Adrenal gland (tissue), 12 donors: Measurements from ENCODE around the gene SLC39A7. TPM values are rescaled to one million over a fixed set of nuclear protein-coding genes. Genes with fewer than 3 reads are reported as not detected.
A peak's percentile ranks its signal among the peaks of the same experiment; 100 is the strongest.

Experiments
- DNase-seq, 7 donors: peaks; one replicate each; pipeline ENCODE4 v3.0.0-alpha.2; 2019 to 2020
- H3K27ac ChIP-seq, 5 donors: fragments of 200-600 bp; sonication (generic) in 4 of 5; 1 replicate in 3 of 5; 2 replicates in 2 of 5; pipeline versions ENCODE4 v1.5.1 to v1.8.0; 2016 to 2020; ENCODE audit warnings: mild to moderate bottlenecking in 1 of 5
- H3K27me3 ChIP-seq: fragments of 200-600 bp; 2 replicates; pipeline ENCODE4 v1.8.0; 2021
- H3K36me3 ChIP-seq, 2 donors: fragments of 200-600 bp; replicated peaks in 1 of 2; 1 replicate in 1 of 2; 2 replicates in 1 of 2; pipeline versions ENCODE4 v1.5.1 to v1.8.0; 2018 to 2022
- H3K4me1 ChIP-seq, 2 donors: fragments of 200-600 bp; replicated peaks in 1 of 2; 1 replicate in 1 of 2; 2 replicates in 1 of 2; pipeline versions ENCODE4 v1.5.1 to v1.8.0; 2018 to 2021
- H3K4me3 ChIP-seq, 4 donors: fragments of 200-600 bp; sonication (generic) in 3 of 4; one replicate each; pipeline ENCODE4 v1.5.1; 2016 to 2018
- H3K9me3 ChIP-seq, 3 donors: fragments of 200-600 bp; sonication (generic) in 1 of 3; replicated peaks in 1 of 3; 1 replicate in 2 of 3; 2 replicates in 1 of 3; pipeline versions ENCODE4 v1.5.1 to v1.8.0; 2016 to 2021
- CTCF ChIP-seq, 6 experiments: fragments of 450-650 bp in 4 of 6; fragments of 200-600 bp in 2 of 6; sonication (generic) in 1 of 6; IDR thresholded peaks; 1 replicate in 5 of 6; 2 replicates in 1 of 6; pipeline versions ENCODE4 v1.5.1 to v1.8.0; 2016 to 2021; ENCODE audit warnings: antibody characterized with exemption in 6 of 6, mild to moderate bottlenecking in 2 of 6, moderate library complexity in 1 of 6
- POLR2A ChIP-seq, 2 donors: fragments of 450-650 bp; IDR thresholded peaks; one replicate each; pipeline ENCODE4 v1.6.1; 2017; ENCODE audit warnings: antibody characterized with exemption in 2 of 2, mild to moderate bottlenecking in 2 of 2, moderate library complexity in 1 of 2
- WGBS, 4 donors: extraction: QIAGEN DNeasy Blood & Tissue Kit in 2 of 4; methylation state at CpG; one replicate each; pipeline versions ENCODE4 v1.1.5 to v1.1.7; 2013 to 2017; 5-methylcytosine and 5-hydroxymethylcytosine counted together
- intact Hi-C, 2 donors: fragments of 100-400 bp; cut with DNase I; formaldehyde crosslinking; loops; one replicate each; pipeline versions ENCODE4 v1.14.1 to v1.15.0; 2022 to 2023
- polyA plus RNA-seq, 3 donors: library from polyadenylated mRNA; stranded (reverse); fragments of 200-250 nt in 2 of 3; fragments of 350-450 nt in 1 of 3; fragmentation: Illumina TruSeq in 1 of 3; extraction: RNeasy Lipid Tissue Mini Kit (QIAGEN cat#74804) in 1 of 3; gene quantifications; one replicate each; pipeline ENCODE4 v1.2.3, GENCODE V29; 2013 to 2014
- total RNA-seq, 9 donors: library from RNA; depleted of rRNA in 4 of 9; stranded (reverse); fragments of >200 nt in 4 of 9; fragments of 120-200 nt in 1 of 9; fragmentation: NEBNext Ultra II Directional in 1 of 9; extraction: Animal tissue kit (Norgen Biotek cat#: 25700) in 1 of 9; gene quantifications; one replicate each; pipeline versions ENCODE4 v1.1.0 to v1.2.4, GENCODE V29; 2013 to 2023
- donor health status: healthy with polysubstance abuse.
- donor health status: Bipolar disorder and iron deficiency.
- donor health status: DM: yes; HTN: yes; CAD: no.
- donor health status: DM: no; HTN: no; CAD: no.
- donor health status: DM: no; HTN: no; CAD: no.
- donor health status: DM: yes; HTN: yes; CAD: no.

SLC39A7 gene
- total and polyA plus RNA-seq, 12 donors = 44.4 to 239 (median 111) TPM

GRCh38 chr6:33202799-33203198 lies 2.1 kb downstream of the SLC39A7 start:
- WGBS, 4 donors = 82 to 94% (median 86%) methylated on average over 2 to 6 of the region's 6 CpGs
- H3K27ac ChIP-seq = no peak overlapping the region
- TF ChIP-seq CTCF (IDR thresholded peaks at IDR 0.05) (no peak), POLR2A (IDR thresholded peaks at IDR 0.05) (no peak)
- peaks cover 45 to 54% of the 10 kb centered on the region in 2 donors for H3K4me1 ChIP-seq
- no peaks in the 10 kb centered on the region for H3K9me3 ChIP-seq
- no peak for DNase-seq
- H3K27me3 ChIP-seq = no peaks in the 10 kb centered on the region
- H3K4me3 ChIP-seq = no peak overlapping the region
- H3K36me3 ChIP-seq = peaks cover 0 to 23% of the 10 kb centered on the region in 2 donors
- intact Hi-C loops = no loop called here

GRCh38 chr6:33203443-33204164 lies 2.9 kb downstream of the SLC39A7 start:
- Histone ChIP-seq H3K27ac (peak overlapping the region in 1 of 5 donors; percentile 76), H3K4me3 (no peak overlapping the region), H3K27me3 (no peaks in the 10 kb centered on the region), H3K4me1 (peaks cover 38 to 46% of the 10 kb centered on the region in 2 donors), H3K9me3 (no peaks in the 10 kb centered on the region), H3K36me3 (peaks cover 0 to 23% of the 10 kb centered on the region in 2 donors)
- intact Hi-C loops = no loop called here
- WGBS, 4 donors = 75 to 90% (median 88%) methylated on average over 7 of the region's 7 CpGs
- DNase-seq = no peak
- TF ChIP-seq POLR2A (IDR thresholded peaks at IDR 0.05) (no peak), CTCF (IDR thresholded peaks at IDR 0.05) (no peak)

- Histone ChIP-seq H3K9me3 (no peaks in the 10 kb centered on the region), H3K36me3 (peaks cover 0 to 23% of the 10 kb centered on the region in 2 donors), H3K4me3 (peak overlapping the region in 2 of 4 donors; percentile 43 to 65), H3K27ac (peak overlapping the region in 1 of 5 donors; percentile 76), H3K4me1 (peaks cover 35 to 46% of the 10 kb centered on the region in 2 donors), H3K27me3 (no peaks in the 10 kb centered on the region)
- no peak for DNase-seq
- intact Hi-C loops = no loop called here
- no peak for TF ChIP-seq POLR2A (IDR thresholded peaks at IDR 0.05)
- no peak for TF ChIP-seq CTCF (IDR thresholded peaks at IDR 0.05)
- 3 to 8% (median 7%) methylated on average over 4 of the region's 4 CpGs for WGBS, 4 donors
These were observed 3.4 kb downstream of the SLC39A7 start for GRCh38 chr6:33204165-33204414.

GRCh38 chr6:33204415-33205190 lies 3.9 kb downstream of the SLC39A7 start, which contains the start of gene HSD17B8:
HSD17B8 (plus strand) TSS chr6:33204655; CDS start chr6:33204669, 14 bp downstream.
- Histone ChIP-seq H3K4me3 (peak within 1 kb of the TSS; percentile 21 to 65 (median 38)), H3K27ac (peak within 1 kb of the TSS in 3 of 5 donors; percentile 28 to 76 (median 40)), H3K27me3 (no peaks in the 10 kb centered on the region), H3K9me3 (no peaks in the 10 kb centered on the region), H3K36me3 (peaks cover 0 to 26% of the 10 kb centered on the region in 2 donors), H3K4me1 (peaks cover 30 to 43% of the 10 kb centered on the region in 2 donors)
- WGBS, 4 donors = 0 to 3% (median 0%) methylated on average over 7 to 48 of the region's 48 CpGs
- peak; percentile 91 to 97 (median 96) for DNase-seq
- intact Hi-C loops = loop anchor here in 1 of 2 donors (5.0 kb wide), 1 partner anchor 43 kb away; no protein-coding TSS in a partner anchor
- peak; percentile 34 to 42 for TF ChIP-seq POLR2A (IDR thresholded peaks at IDR 0.05)
- TF ChIP-seq CTCF (IDR thresholded peaks at IDR 0.05) = no peak
